Fibroblast of lung (primary cell): ENCODE results near the gene COG5.

Experiments
- CTCF ChIP-seq, 2 donors: IDR thresholded peaks in 1 of 2; conservative IDR thresholded peaks in 1 of 2; 1 replicate in 1 of 2; 2 replicates in 1 of 2; pipeline ENCODE4 v1.5.1; 2011 to 2012; ENCODE audit warnings: low read length in 2 of 2, control low read depth in 1 of 2, inconsistent platforms in 1 of 2, low read depth in 1 of 2, mild to moderate bottlenecking in 1 of 2
- EZH2 ChIP-seq: IDR thresholded peaks from 2 replicates; pipeline ENCODE4 v1.5.1; 2012; ENCODE audit warnings: low read length, control low read depth, mild to moderate bottlenecking; ENCODE audit errors: missing control alignments

GRCh38 chr7:107471292-107472070 is 92.2 kb downstream of the COG5 start:
- TF ChIP-seq CTCF (conservative IDR thresholded peaks at IDR 0.05 in 1 of 2, IDR thresholded peaks at IDR 0.05 in 1 of 2; ENCODE audit: low read depth in 1 of 2, low read length in 2 of 2) = no peak
- no peak for TF ChIP-seq EZH2
